Activated B cell treated with CpG ODN at 0.5 μM for 24 hours (primary cell): ENCODE measurements around the gene CDK2AP2. TPM values are rescaled to one million over a fixed set of nuclear protein-coding genes. Genes with fewer than 3 reads are reported as not detected.
A peak's percentile ranks its signal among the peaks of the same experiment; 100 is the strongest.

ENCODE experiments used
- ATAC-seq: fragments of 200-7000 bp; cut with Tn5 transposase; one replicate; pipeline ENCODE4 v1.10.0; 2021; ENCODE audit warnings: low read depth, mild to moderate bottlenecking, moderate library complexity
- CTCF ChIA-PET: fragments of 350-600 bp; sonication (Branson Sonifier 250); formaldehyde crosslinking; loops from one replicate; lab custom pipeline; 2021; ENCODE audit warnings: antibody characterized with exemption; lab: Charles Lee
- POLR2A ChIA-PET: fragments of 350-600 bp; sonication (Branson Sonifier 250); formaldehyde crosslinking; loops from one replicate; lab custom pipeline; 2021; ENCODE audit warnings: antibody characterized with exemption; lab: Charles Lee
- DNase-seq: peaks from one replicate; pipeline ENCODE4 v3.0.0; 2022
- H3K27ac Mint-ChIP-seq: one replicate; pipeline ENCODE4 v1.8.0; 2020; ENCODE audit warnings: mixed read lengths
- H3K27me3 Mint-ChIP-seq: one replicate; pipeline ENCODE4 v1.8.0; 2021; ENCODE audit warnings: mixed read lengths
- H3K36me3 Mint-ChIP-seq: one replicate; pipeline ENCODE4 v1.8.0; 2021; ENCODE audit warnings: low read depth, mixed read lengths
- H3K4me1 Mint-ChIP-seq: one replicate; pipeline ENCODE4 v1.8.0; 2021; ENCODE audit warnings: mixed read lengths
- H3K4me3 Mint-ChIP-seq: one replicate; pipeline ENCODE4 v1.8.0; 2020; ENCODE audit warnings: mild to moderate bottlenecking, mixed read lengths
- H3K9me3 Mint-ChIP-seq: one replicate; pipeline ENCODE4 v1.8.0; 2020; ENCODE audit warnings: mixed read lengths
- CTCF ChIP-seq: fragments of 200-600 bp; IDR thresholded peaks from one replicate; pipeline ENCODE4 v1.8.0; 2022; ENCODE audit warnings: antibody characterized with exemption, mild to moderate bottlenecking
- intact Hi-C: fragments of 100-400 bp; cut with micrococcal nuclease; formaldehyde crosslinking; loops from one replicate; pipeline ENCODE4 v1.15.1; 2024
- total RNA-seq: library from RNA; stranded (reverse); gene quantifications from 2 replicates; pipeline ENCODE4 v1.2.3, GENCODE V29; 2022

The CDK2AP2 gene
- total RNA-seq, 1 donor from 2014 or later: 67.1 TPM

- POLR2A ChIA-PET: no interaction called here
- Mint-ChIP-seq H3K4me3 (peak overlapping the region; percentile 52), H3K27me3 (peaks cover 9% of the 10 kb centered on the region), H3K36me3 (peaks cover 15% of the 10 kb centered on the region), H3K4me1 (peaks cover 33% of the 10 kb centered on the region), H3K9me3 (no peaks in the 10 kb centered on the region), H3K27ac (no peak overlapping the region)
- TF ChIP-seq CTCF: no peak
- intact Hi-C loops: no loop called here
- CTCF ChIA-PET: no interaction called here
- DNase-seq: no peak
- ATAC-seq: no peak
These were observed 2.0 kb upstream of the CDK2AP2 start for GRCh38 chr11:67510023-67510345.

GRCh38 chr11:67508486-67509121 lies 642 bp upstream of the CDK2AP2 start:
- peak overlapping the region; percentile 94 for H3K27ac Mint-ChIP-seq
- POLR2A ChIA-PET: interaction anchor here (0.6 to 2.3 kb wide), 14 partner anchors 26 to 269 kb away, joined by 3 to 16 read pairs (median 6); partner anchors contain the start of genes AIP, CLCF1, GSTP1 and NUDT8
- no peak for TF ChIP-seq CTCF
- CTCF ChIA-PET: interaction anchor here (1.5 kb wide), 1 partner anchor 107 kb away, joined by 8 read pairs; the partner anchor contains the start of gene PPP1CA
- H3K4me3 Mint-ChIP-seq: peak overlapping the region; percentile 88
- DNase-seq (peak; percentile 99), ATAC-seq (peak; percentile 40)
- intact Hi-C loops: loop anchor here (1.0 to 5.0 kb wide), 6 partner anchors 44 to 891 kb away; partner anchors contain the start of genes NDUFV1, POLD4 and RBM14
- H3K36me3 Mint-ChIP-seq: peaks cover 18% of the 10 kb centered on the region
- H3K4me1 Mint-ChIP-seq: peaks cover 38% of the 10 kb centered on the region
- no peaks in the 10 kb centered on the region for H3K9me3 Mint-ChIP-seq
- peaks cover 2% of the 10 kb centered on the region for H3K27me3 Mint-ChIP-seq

- H3K27me3 Mint-ChIP-seq: no peaks in the 10 kb centered on the region
- H3K4me1 Mint-ChIP-seq: peaks cover 47% of the 10 kb centered on the region
- H3K36me3 Mint-ChIP-seq: peaks cover 25% of the 10 kb centered on the region
- TF ChIP-seq CTCF: no peak
- H3K27ac Mint-ChIP-seq: peak overlapping the region; percentile 94
- CTCF ChIA-PET: interaction anchor here (0.7 to 1.5 kb wide), 2 partner anchors 106 to 118 kb away, joined by 3 to 8 read pairs; partner anchors contain the start of gene PPP1CA
- POLR2A ChIA-PET: interaction anchor here (0.7 to 2.3 kb wide), 14 partner anchors 24 to 267 kb away, joined by 3 to 16 read pairs (median 4); partner anchors contain the start of genes AIP, GSTP1, NUDT8 and POLD4
- H3K4me3 Mint-ChIP-seq: peak overlapping the region; percentile 88
- ATAC-seq: no peak
- intact Hi-C loops: loop anchor here (2.0 to 5.0 kb wide), 3 partner anchors 150 to 890 kb away; partner anchors contain the start of gene RBM14
- no peaks in the 10 kb centered on the region for H3K9me3 Mint-ChIP-seq
- DNase-seq: no peak
These were observed 609 bp downstream of the CDK2AP2 start for GRCh38 chr11:67507242-67507863.

GRCh38 chr11:67506426-67507051 lies 1.4 kb downstream of the CDK2AP2 start:
- ChIA-PET POLR2A (interaction anchor here (0.6 to 2.8 kb wide), 12 partner anchors 21 to 124 kb away, joined by 3 to 45 read pairs (median 5); partner anchors contain the start of genes CORO1B, NUDT8, PPP1CA and PTPRCAP), CTCF (interaction anchor here (0.6 to 1.7 kb wide), 8 partner anchors 36 to 160 kb away, joined by 3 to 13 read pairs (median 4); partner anchors contain the start of genes PPP1CA and PTPRCAP)
- Mint-ChIP-seq H3K4me3 (peak overlapping the region; percentile 90), H3K27ac (peak overlapping the region; percentile 94), H3K27me3 (no peaks in the 10 kb centered on the region), H3K9me3 (no peaks in the 10 kb centered on the region), H3K4me1 (peaks cover 47% of the 10 kb centered on the region), H3K36me3 (peaks cover 32% of the 10 kb centered on the region)
- no peak for TF ChIP-seq CTCF
- ATAC-seq (no peak), DNase-seq (no peak)
- intact Hi-C loops: loop anchor here (1.0 to 5.0 kb wide), 8 partner anchors 37 to 889 kb away; partner anchors contain the start of genes PPP1CA, RBM14, RPS6KB2 and TMEM134
